ENCODE results near the gene ZNRD2.

Gene ZNRD2

DNA sequence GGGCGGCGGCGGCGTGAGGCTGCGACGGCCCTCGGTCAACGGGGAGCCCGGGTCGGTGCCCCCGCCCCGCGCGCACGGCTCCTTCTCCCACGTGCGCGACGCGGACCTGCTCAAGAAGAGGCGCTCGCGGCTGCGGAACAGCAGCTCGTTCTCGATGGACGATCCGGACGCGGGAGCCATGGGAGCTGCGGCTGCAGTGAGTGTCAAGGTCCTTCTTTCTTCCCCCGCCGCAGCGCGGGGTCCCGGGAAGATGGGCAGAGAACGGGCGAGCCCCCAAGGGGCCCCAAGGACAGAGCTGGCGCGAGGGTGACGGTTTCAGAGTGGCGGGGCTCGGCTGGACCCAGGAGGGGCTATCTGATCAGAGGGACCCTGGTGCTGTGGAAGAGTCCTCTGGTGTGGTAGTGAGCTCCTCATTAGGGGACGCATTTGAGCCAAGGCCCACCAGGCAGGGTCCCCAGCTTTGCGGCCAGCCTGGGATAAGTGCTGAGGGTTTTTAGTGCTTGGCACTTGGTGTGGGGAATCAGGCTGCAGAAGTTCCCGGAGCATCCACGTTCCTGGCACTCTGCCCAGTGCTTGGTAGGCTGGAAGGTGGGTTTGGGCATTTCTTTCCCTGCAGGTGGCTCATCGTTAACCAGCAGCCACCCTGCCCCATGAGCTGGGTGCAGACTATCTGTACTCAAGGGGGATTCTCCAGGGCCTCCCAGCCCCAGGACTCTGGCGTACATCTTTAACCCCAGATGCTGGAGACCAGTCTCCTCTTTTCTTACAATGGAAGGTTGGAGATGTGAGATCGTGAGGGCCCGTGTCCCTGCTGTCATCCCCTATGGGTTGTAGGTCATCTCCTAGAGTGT is 15.3 kb downstream of the ZNRD2 start:
- in situ Hi-C loops (cut with MboI; ENCODE audit: low sequenced_read_pairs): no loop called here

DNA sequence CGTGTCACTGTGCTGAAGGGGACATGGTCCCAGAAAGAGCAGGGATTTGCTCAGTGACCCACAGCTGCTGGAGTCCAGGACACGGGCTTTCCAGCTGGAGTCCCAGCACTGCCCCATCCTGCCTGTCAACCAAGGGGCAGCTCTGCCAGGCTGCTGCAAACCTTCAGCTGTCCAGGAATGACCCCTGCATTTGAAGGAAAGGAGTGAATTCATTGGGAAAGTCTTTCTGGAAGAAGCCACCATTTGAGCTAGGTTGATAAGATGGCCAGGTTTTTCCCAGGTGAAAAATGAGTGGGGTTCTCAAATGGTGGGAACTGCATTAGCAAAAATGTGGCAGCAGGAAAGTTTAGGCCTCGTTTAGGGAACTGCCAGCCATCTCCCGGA is 16.0 kb downstream of the ZNRD2 start:
- in situ Hi-C loops (cut with MboI; ENCODE audit: low sequenced_read_pairs): no loop called here

DNA sequence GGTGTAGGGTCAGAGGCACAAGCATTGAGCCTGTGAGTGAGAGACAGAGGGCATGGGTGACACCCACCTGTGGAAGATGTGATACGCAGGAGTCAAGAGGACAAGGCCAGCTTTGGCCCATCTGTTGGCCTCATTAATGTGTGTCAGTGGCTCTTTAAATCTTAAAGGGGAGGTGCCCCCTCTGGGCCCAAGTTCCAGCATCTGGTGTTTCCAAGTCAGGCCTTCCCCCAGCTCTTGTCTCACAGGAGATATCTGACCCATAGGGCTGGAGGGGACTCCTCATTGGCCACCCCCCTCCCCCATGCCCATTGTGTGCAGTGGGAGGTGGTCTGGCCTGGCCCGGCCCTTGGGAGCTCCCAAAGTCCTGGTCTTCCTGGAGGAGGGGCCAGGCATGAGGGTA is 16.4 kb downstream of the ZNRD2 start:
- in situ Hi-C loops (cut with MboI; ENCODE audit: low sequenced_read_pairs): no loop called here

- in situ Hi-C loops (cut with MboI; ENCODE audit: low sequenced_read_pairs): no loop called here
These were observed 18.1 kb downstream of the ZNRD2 start for GRCh38 chr11:65588199-65589054.

- in situ Hi-C loops (cut with MboI; ENCODE audit: low sequenced_read_pairs): no loop called here
These were observed 19.4 kb downstream of the ZNRD2 start for GRCh38 chr11:65589444-65590239.

DNA sequence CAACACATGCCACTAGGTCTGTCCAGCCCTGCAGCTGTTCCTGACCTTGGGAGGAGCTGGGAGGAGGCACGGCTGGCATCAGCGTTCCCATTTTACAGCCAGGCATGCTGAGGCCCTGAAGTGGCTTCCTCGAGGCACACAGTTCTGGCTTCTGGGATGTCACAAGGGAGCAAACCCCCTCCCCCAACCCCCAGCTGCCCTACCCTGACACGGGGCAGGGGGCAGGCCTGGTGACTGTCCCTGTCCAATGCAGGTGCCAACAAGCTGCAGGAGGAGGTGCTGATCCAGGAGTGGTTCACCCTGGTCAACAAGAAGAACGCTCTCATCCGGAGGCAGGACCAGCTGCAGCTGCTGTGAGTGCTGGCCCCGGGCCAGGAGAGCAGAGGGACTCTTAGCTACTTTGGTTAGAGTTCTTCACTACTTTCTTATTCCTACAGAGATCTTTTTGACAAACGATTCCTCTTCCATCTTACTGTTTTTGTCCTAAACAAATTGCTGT is 20.0 kb downstream of the ZNRD2 start:
- in situ Hi-C loops (cut with MboI; ENCODE audit: low sequenced_read_pairs): no loop called here

- in situ Hi-C loops (cut with MboI; ENCODE audit: low sequenced_read_pairs): no loop called here
These were observed 21.9 kb downstream of the ZNRD2 start for GRCh38 chr11:65591939-65592857.

- in situ Hi-C loops (cut with MboI; ENCODE audit: low sequenced_read_pairs): no loop called here
These were observed 22.7 kb downstream of the ZNRD2 start for GRCh38 chr11:65592858-65593517.

GRCh38 chr11:65593518-65594414 is 23.5 kb downstream of the ZNRD2 start:
- in situ Hi-C loops (cut with MboI; ENCODE audit: low sequenced_read_pairs): no loop called here

GRCh38 chr11:65595131-65595530 is 24.9 kb downstream of the ZNRD2 start:
- in situ Hi-C loops (cut with MboI; ENCODE audit: low sequenced_read_pairs): no loop called here

GRCh38 chr11:65595543-65596281 is 25.4 kb downstream of the ZNRD2 start, which contains the start of gene KCNK7:
Gene KCNK7, minus strand, starts transcription at chr11:65595800. Its CDS starts 28 bp downstream, at chr11:65595772.
- in situ Hi-C loops (cut with MboI; ENCODE audit: low sequenced_read_pairs): no loop called here

- in situ Hi-C loops (cut with MboI; ENCODE audit: low sequenced_read_pairs): no loop called here
These were observed 26.2 kb downstream of the ZNRD2 start for GRCh38 chr11:65596520-65596919.

DNA sequence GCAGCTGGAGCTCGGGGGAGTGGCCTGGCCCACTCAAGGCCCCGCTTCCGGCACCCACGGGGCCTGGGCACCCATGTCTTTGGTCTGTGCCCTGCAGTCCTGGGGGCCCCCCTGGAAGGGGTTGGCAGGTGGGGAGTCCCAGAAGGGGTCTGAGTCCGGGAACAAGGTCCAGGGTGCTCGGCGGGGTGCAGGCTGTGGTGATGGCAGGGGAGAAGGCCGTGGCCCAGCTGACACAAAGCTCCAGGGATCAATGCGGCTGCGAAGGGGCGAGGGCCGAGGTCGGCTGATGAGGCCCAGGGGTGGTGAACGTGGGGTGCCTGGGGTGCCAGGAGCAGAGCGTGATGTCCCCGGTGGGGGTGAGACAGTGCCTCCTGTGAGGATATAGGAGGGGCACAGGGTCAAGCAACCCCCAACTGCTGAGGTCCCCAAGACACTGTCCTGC is 28.0 kb downstream of the ZNRD2 start:
- in situ Hi-C loops (cut with MboI; ENCODE audit: low sequenced_read_pairs): no loop called here

- in situ Hi-C loops (cut with MboI; ENCODE audit: low sequenced_read_pairs): no loop called here
These were observed 29.1 kb downstream of the ZNRD2 start for GRCh38 chr11:65599216-65599954.

DNA sequence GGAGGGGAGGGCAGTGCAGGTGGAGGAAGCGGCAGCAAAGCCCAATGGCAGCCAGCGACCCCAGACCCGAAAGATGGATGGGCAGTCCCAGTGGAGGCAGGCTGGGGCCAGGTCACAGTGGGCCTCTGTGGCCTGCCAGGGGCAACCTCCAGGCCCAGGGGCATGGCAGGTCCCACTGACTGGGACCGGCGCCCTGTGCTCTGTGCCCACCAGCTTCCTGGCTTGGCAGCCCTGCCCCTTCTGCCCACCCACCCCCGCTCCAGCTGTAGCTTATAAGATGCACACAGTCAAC is 29.6 kb downstream of the ZNRD2 start:
- in situ Hi-C loops (cut with MboI; ENCODE audit: low sequenced_read_pairs): no loop called here

- in situ Hi-C loops (cut with MboI; ENCODE audit: low sequenced_read_pairs): no loop called here
These were observed 34.0 kb downstream of the ZNRD2 start for GRCh38 chr11:65604258-65604657.

Data from HL-60/S4 treated with phorbol 12-myristate 13-acetate at 8.2 ng/mL for 4 days and 3 days (cell line).